ENCODE results near the gene WDFY2.
"Not testable (repeated sequence)": the region's sequence is repeated elsewhere in the genome, so short reads cannot be mapped to it uniquely, and the experiment has no call there.

WDFY2 gene

GRCh38 chr13:51542346-51543242, 41.7 kb upstream of the WDFY2 start:
- peak; percentile 66 for DNase-seq (ENCODE audit: low read depth)
- H3K4me3 ChIP-seq (ENCODE audit: low read depth, low read length) = no peak overlapping the region
- 0 out of 2 replicates have a peak, but pooled peaks have one; percentile 32 for TF ChIP-seq MAX (IDR thresholded peaks at IDR 0.05; ENCODE audit: low read depth, low read length)
- TF ChIP-seq POLR2A (IDR thresholded peaks at IDR 0.05; ENCODE audit: extremely low read depth, insufficient read length) = no peak
- peak; percentile 51; the same call in 1 of the 2 replicates for TF ChIP-seq MYC (IDR thresholded peaks at IDR 0.05; ENCODE audit: low read depth, low read length)

GRCh38 chr13:51545446-51545845, 38.8 kb upstream of the WDFY2 start:
- not testable (repeated sequence) for DNase-seq (ENCODE audit: low read depth); H3K4me3 ChIP-seq (ENCODE audit: low read depth, low read length)

GRCh38 chr13:51547425-51548176, 36.7 kb upstream of the WDFY2 start:
- no peak overlapping the region for H3K4me3 ChIP-seq (ENCODE audit: low read depth, low read length)
- TF ChIP-seq MYC (IDR thresholded peaks at IDR 0.05; ENCODE audit: low read depth, low read length) (no peak), CTCF (IDR thresholded peaks at IDR 0.05; ENCODE audit: low read depth, low read length) (no peak), MAX (IDR thresholded peaks at IDR 0.05; ENCODE audit: low read depth, low read length) (no peak), POLR2A (IDR thresholded peaks at IDR 0.05; ENCODE audit: extremely low read depth, insufficient read length) (no peak)
- no peak for DNase-seq (ENCODE audit: low read depth)

- peak; percentile 98 for DNase-seq (ENCODE audit: low read depth)
- no peak overlapping the region for H3K4me3 ChIP-seq (ENCODE audit: low read depth, low read length)
- TF ChIP-seq POLR2A (IDR thresholded peaks at IDR 0.05; ENCODE audit: extremely low read depth, insufficient read length) (peak; percentile 40), MAX (IDR thresholded peaks at IDR 0.05; ENCODE audit: low read depth, low read length) (peak; percentile 48; the same call in 1 of the 2 replicates), MYC (IDR thresholded peaks at IDR 0.05; ENCODE audit: low read depth, low read length) (peak; percentile 54; the same call in 1 of the 2 replicates), CTCF (IDR thresholded peaks at IDR 0.05; ENCODE audit: low read depth, low read length) (no peak)
These were observed 35.2 kb upstream of the WDFY2 start for GRCh38 chr13:51549050-51549449.

GRCh38 chr13:51549593-51549992, 34.7 kb upstream of the WDFY2 start:
- TF ChIP-seq MAX (IDR thresholded peaks at IDR 0.05; ENCODE audit: low read depth, low read length) (no peak), MYC (IDR thresholded peaks at IDR 0.05; ENCODE audit: low read depth, low read length) (no peak), CTCF (IDR thresholded peaks at IDR 0.05; ENCODE audit: low read depth, low read length) (no peak), POLR2A (IDR thresholded peaks at IDR 0.05; ENCODE audit: extremely low read depth, insufficient read length) (no peak)
- no peak for DNase-seq (ENCODE audit: low read depth)
- H3K4me3 ChIP-seq (ENCODE audit: low read depth, low read length) = no peak overlapping the region

GRCh38 chr13:51550151-51550550, 34.1 kb upstream of the WDFY2 start:
- TF ChIP-seq MAX (IDR thresholded peaks at IDR 0.05; ENCODE audit: low read depth, low read length) = no peak
- TF ChIP-seq MYC (IDR thresholded peaks at IDR 0.05; ENCODE audit: low read depth, low read length) = no peak
- no peak for TF ChIP-seq CTCF (IDR thresholded peaks at IDR 0.05; ENCODE audit: low read depth, low read length)
- TF ChIP-seq POLR2A (IDR thresholded peaks at IDR 0.05; ENCODE audit: extremely low read depth, insufficient read length) = no peak
- H3K4me3 ChIP-seq (ENCODE audit: low read depth, low read length) = no peak overlapping the region
- peak; percentile 68 for DNase-seq (ENCODE audit: low read depth)

Data from NB4 (cell line).